Fibroblast of skin of abdomen (primary cell): ENCODE data around the gene MAGOH.
A peak's percentile ranks its signal among the peaks of the same experiment; 100 is the strongest.
"Not testable (repeated sequence)": the region's sequence is repeated elsewhere in the genome, so short reads cannot be mapped to it uniquely, and the experiment has no call there.

Experiments used
- DNase-seq: peaks from one replicate; pipeline ENCODE4 v3.0.0-alpha.2; 2013

The MAGOH gene

GRCh38 chr1:53219711-53220110 is 18.6 kb downstream of the MAGOH start:
- DNase-seq = no peak

GRCh38 chr1:53218201-53218600 is 20.1 kb downstream of the MAGOH start:
- DNase-seq = no peak

- no peak for DNase-seq
These were observed 23.9 kb downstream of the MAGOH start for GRCh38 chr1:53214376-53214940.

- DNase-seq = no peak
These were observed 27.4 kb downstream of the MAGOH start for GRCh38 chr1:53210954-53211353.

- no peak for DNase-seq
These were observed 28.0 kb downstream of the MAGOH start for GRCh38 chr1:53210352-53210751.

- no peak for DNase-seq
These were observed 30.6 kb downstream of the MAGOH start for GRCh38 chr1:53207726-53208125.

GRCh38 chr1:53206735-53207379 is 31.5 kb downstream of the MAGOH start:
- DNase-seq = no peak

GRCh38 chr1:53206083-53206685 is 32.1 kb downstream of the MAGOH start:
- DNase-seq = not testable (repeated sequence)

- DNase-seq = not testable (repeated sequence)
These were observed 32.8 kb downstream of the MAGOH start for GRCh38 chr1:53205496-53205895.

- DNase-seq = no peak
These were observed 34.9 kb downstream of the MAGOH start for GRCh38 chr1:53203466-53203865.

GRCh38 chr1:53198241-53198651 is 40.1 kb downstream of the MAGOH start:
- DNase-seq = peak; percentile 62

- DNase-seq = peak; percentile 27
These were observed 40.8 kb downstream of the MAGOH start for GRCh38 chr1:53197291-53198200.

- DNase-seq = peak; percentile 92
These were observed 41.6 kb downstream of the MAGOH start, which contains the start of gene CPT2 for GRCh38 chr1:53196485-53197290. CPT2 (plus strand) TSS chr1:53196824; CDS start chr1:53196944, 120 bp downstream.

- DNase-seq = no peak
These were observed 42.3 kb downstream of the MAGOH start for GRCh38 chr1:53196017-53196484.

- DNase-seq = no peak
These were observed 42.9 kb downstream of the MAGOH start for GRCh38 chr1:53195246-53196016.

- no peak for DNase-seq
These were observed 48.1 kb downstream of the MAGOH start for GRCh38 chr1:53190210-53190611.

GRCh38 chr1:53189061-53189460 is 49.3 kb downstream of the MAGOH start:
- no peak for DNase-seq

- peak; percentile 42 for DNase-seq
These were observed 50.2 kb downstream of the MAGOH start for GRCh38 chr1:53188099-53188498.

- DNase-seq = no peak
These were observed 50.9 kb downstream of the MAGOH start for GRCh38 chr1:53187401-53187800.

GRCh38 chr1:53186533-53186932 is 51.8 kb downstream of the MAGOH start:
- no peak for DNase-seq

- DNase-seq = not testable (repeated sequence)
These were observed 52.4 kb downstream of the MAGOH start for GRCh38 chr1:53185955-53186297.
